Psoas muscle (tissue), 8 donors: ENCODE data around the gene HMBS. TPM values are rescaled to one million over a fixed set of nuclear protein-coding genes. Genes with fewer than 3 reads are reported as not detected.
"Not testable (repeated sequence)": the region's sequence is repeated elsewhere in the genome, so short reads cannot be mapped to it uniquely, and the experiment has no call there.

ENCODE experiments used
- ATAC-seq, 4 donors: fragments of 200-7000 bp; cut with Tn5 transposase; one replicate each; pipeline ENCODE4 v1.9.1; 2020; ENCODE audit warnings: moderate library complexity in 3 of 4, mild to moderate bottlenecking in 2 of 4
- DNase-seq, 2 donors: peaks; one replicate each; pipeline ENCODE4 v3.0.0-alpha.2; 2020
- H3K27ac ChIP-seq: fragments of 200-600 bp; one replicate; pipeline ENCODE4 v1.8.0; 2022
- H3K27me3 ChIP-seq, 3 donors: fragments of 200-600 bp in 1 of 3; one replicate each; pipeline versions ENCODE4 v1.6.1 to v1.8.0; 2013 to 2022; ENCODE audit warnings: low read length in 2 of 3, mild to moderate bottlenecking in 2 of 3, moderate library complexity in 1 of 3; ENCODE audit not compliant: insufficient read depth in 3 of 3
- H3K36me3 ChIP-seq, 2 donors: fragments of 200-600 bp in 1 of 2; one replicate each; pipeline versions ENCODE4 v1.6.1 to v1.8.0; 2013 to 2022; ENCODE audit warnings: low read depth in 1 of 2, mild to moderate bottlenecking in 1 of 2, moderate library complexity in 1 of 2; ENCODE audit not compliant: insufficient read depth in 1 of 2
- H3K4me1 ChIP-seq: fragments of 200-600 bp; one replicate; pipeline ENCODE4 v1.8.0; 2022
- H3K4me3 ChIP-seq: fragments of 200-600 bp; one replicate; pipeline ENCODE4 v1.8.0; 2022; ENCODE audit warnings: mild to moderate bottlenecking
- H3K9me3 ChIP-seq: fragments of 200-600 bp; one replicate; pipeline ENCODE4 v1.8.0; 2022
- CTCF ChIP-seq: fragments of 200-600 bp; IDR thresholded peaks from one replicate; pipeline ENCODE4 v1.8.0; 2022; ENCODE audit warnings: antibody characterized with exemption
- WGBS, 3 donors: extraction: QIAGEN DNeasy Blood & Tissue Kit; methylation state at CpG; one replicate each; pipeline versions ENCODE4 v1.1.6 to v1.1.7; 2013; 5-methylcytosine and 5-hydroxymethylcytosine counted together
- intact Hi-C, 2 donors: fragments of 100-400 bp; cut with DNase I; formaldehyde crosslinking; loops; one replicate each; pipeline versions ENCODE4 v1.11.0 to v1.14.2; 2022
- polyA plus RNA-seq, 3 donors: library from polyadenylated mRNA; stranded (reverse); fragments of 200-250 nt; gene quantifications; one replicate each; pipeline ENCODE4 v1.2.3, GENCODE V29; 2013
- total RNA-seq, 4 donors: library from RNA; stranded (reverse); fragmentation: NEBNext Ultra II Directional in 2 of 4; extraction: Animal tissue kit (Norgen Biotek cat#: 25700) in 2 of 4; gene quantifications; one replicate each; pipeline versions ENCODE4 v1.2.1 to v1.2.4, GENCODE V29; 2021 to 2023
- donor health status: healthy with polysubstance abuse.
- donor health status: DM: no; HTN: no; CAD: no; lungs with moderate emphysema.
- donor health status: Bipolar disorder and iron deficiency.
- donor health status: healthy.
- donor health status: DM: yes; HTN: yes; CAD: no.
- donor health status: DM: no; HTN: no; CAD: no.
- donor health status: DM: no; HTN: no; CAD: no.
- donor health status: DM: yes; HTN: yes; CAD: no.

HMBS gene
- total and polyA plus RNA-seq, 7 donors = 18.1 to 45.3 (median 33.3) TPM

GRCh38 chr11:119130662-119131061 lies 46.0 kb downstream of the HMBS start:
- 60 to 71% (median 64%) methylated on average over 3 of the region's 3 CpGs for WGBS, 3 donors
- DNase-seq = no peak
- ATAC-seq = no peak
- Histone ChIP-seq H3K27ac (no peak overlapping the region), H3K27me3 (no peaks in the 10 kb centered on the region), H3K36me3 (peaks cover 0 to 88% of the 10 kb centered on the region in 2 donors), H3K4me1 (peaks cover 5% of the 10 kb centered on the region), H3K9me3 (no peaks in the 10 kb centered on the region), H3K4me3 (no peak overlapping the region)
- TF ChIP-seq CTCF = no peak
- intact Hi-C loops = no loop called here

- intact Hi-C loops = no loop called here
- Histone ChIP-seq H3K9me3 (no peaks in the 10 kb centered on the region), H3K27me3 (no peaks in the 10 kb centered on the region), H3K36me3 (peaks cover 0 to 56% of the 10 kb centered on the region in 2 donors), H3K27ac (no peak overlapping the region), H3K4me3 (no peak overlapping the region), H3K4me1 (no peaks in the 10 kb centered on the region)
- peak; percentile 34 for TF ChIP-seq CTCF
- ATAC-seq = peak in 3 of 4 donors; percentile 22 to 42 (median 27)
- DNase-seq = no peak
- 66 to 70% (median 67%) methylated on average over 4 of the region's 4 CpGs for WGBS, 3 donors
Observed at GRCh38 chr11:119134389-119134978, 49.8 kb downstream of the HMBS start.

- WGBS, 3 donors = 86 to 91% (median 88%) methylated on average over 10 of the region's 10 CpGs
- H3K9me3 ChIP-seq, H3K4me3 ChIP-seq, intact Hi-C loops, H3K27me3 ChIP-seq, H3K4me1 ChIP-seq, H3K36me3 ChIP-seq, DNase-seq, H3K27ac ChIP-seq, ATAC-seq: not testable (repeated sequence)
Observed at GRCh38 chr11:119139276-119139675, 54.6 kb downstream of the HMBS start.

Other genes with a start within 250 kb of the HMBS start
- under 1 TPM in 1 of 4 donors, not detected in 3; 0.17 TPM for gene CXCR5, start 201.0 kb upstream of the HMBS start, total RNA-seq
- gene CXCR5, start 201.0 kb upstream of the HMBS start, polyA plus RNA-seq = under 1 TPM; 0.14 to 0.25 (median 0.21) TPM
- 100 to 1,000 TPM in 1 of 4 donors, 10 to 100 TPM in 3; 52.4 to 124 (median 68.0) TPM for gene BCL9L, start 159.0 kb upstream of the HMBS start, total RNA-seq
- 10 to 100 TPM in 1 of 3 donors, 1 to 10 TPM in 2; 8.1 to 31.2 (median 8.6) TPM for gene BCL9L, start 159.0 kb upstream of the HMBS start, polyA plus RNA-seq
- not detected for gene UPK2, start 128.6 kb upstream of the HMBS start, total RNA-seq
- under 1 TPM in 1 of 3 donors, not detected in 2; 0.23 TPM for gene UPK2, start 128.6 kb upstream of the HMBS start, polyA plus RNA-seq
- not detected for gene FOXR1, start 113.1 kb upstream of the HMBS start, total RNA-seq
- gene FOXR1, start 113.1 kb upstream of the HMBS start, polyA plus RNA-seq = not detected
- gene CENATAC, start 86.7 kb upstream of the HMBS start, total RNA-seq = 10 to 100 TPM in 3 of 4 donors, 1 to 10 TPM in 1; 5.4 to 18.9 (median 10.9) TPM
- 10 to 100 TPM in 2 of 3 donors, 1 to 10 TPM in 1; 9.4 to 23.5 (median 10.1) TPM for gene CENATAC, start 86.7 kb upstream of the HMBS start, polyA plus RNA-seq
- 1,000 to 10,000 TPM; 1,024 to 1,264 (median 1,219) TPM for gene RPS25, start 66.5 kb upstream of the HMBS start, total RNA-seq
- 1,000 to 10,000 TPM; 1,713 to 2,514 (median 2,031) TPM for gene RPS25, start 66.5 kb upstream of the HMBS start, polyA plus RNA-seq
- 10 to 100 TPM; 46.1 to 61.5 (median 56.8) TPM for gene TRAPPC4, start 66.1 kb upstream of the HMBS start, total RNA-seq
- 10 to 100 TPM; 39.0 to 99.5 (median 52.8) TPM for gene TRAPPC4, start 66.1 kb upstream of the HMBS start, polyA plus RNA-seq
- gene SLC37A4, start 54.0 kb upstream of the HMBS start, total RNA-seq = 10 to 100 TPM; 17.0 to 26.9 (median 20.5) TPM
- gene SLC37A4, start 54.0 kb upstream of the HMBS start, polyA plus RNA-seq = 10 to 100 TPM; 10.6 to 34.3 (median 25.9) TPM
- gene HYOU1, start 27.7 kb upstream of the HMBS start, total RNA-seq = 10 to 100 TPM; 24.1 to 40.1 (median 33.2) TPM
- 10 to 100 TPM; 21.2 to 46.2 (median 30.0) TPM for gene HYOU1, start 27.7 kb upstream of the HMBS start, polyA plus RNA-seq
- 10 to 100 TPM; 16.2 to 25.4 (median 19.6) TPM for gene VPS11, start 17.1 kb upstream of the HMBS start, total RNA-seq
- 10 to 100 TPM; 16.4 to 23.2 (median 21.8) TPM for gene VPS11, start 17.1 kb upstream of the HMBS start, polyA plus RNA-seq
- gene DPAGT1, start 17.0 kb downstream of the HMBS start, total RNA-seq = 10 to 100 TPM in 3 of 4 donors, 1 to 10 TPM in 1; 9.4 to 12.9 (median 12.3) TPM
- 10 to 100 TPM; 12.1 to 38.7 (median 27.3) TPM for gene DPAGT1, start 17.0 kb downstream of the HMBS start, polyA plus RNA-seq
- 10 to 100 TPM; 10.9 to 16.8 (median 15.0) TPM for gene C2CD2L, start 22.5 kb downstream of the HMBS start, total RNA-seq
- gene C2CD2L, start 22.5 kb downstream of the HMBS start, polyA plus RNA-seq = 10 to 100 TPM; 14.5 to 28.7 (median 15.2) TPM
- gene HINFP, start 36.7 kb downstream of the HMBS start, total RNA-seq = 10 to 100 TPM; 10.1 to 16.2 (median 14.3) TPM
- 10 to 100 TPM in 2 of 3 donors, 1 to 10 TPM in 1; 8.3 to 20.6 (median 10.9) TPM for gene HINFP, start 36.7 kb downstream of the HMBS start, polyA plus RNA-seq
- gene ABCG4, start 64.2 kb downstream of the HMBS start, total RNA-seq = under 1 TPM in 3 of 4 donors, not detected in 1; 0.12 to 0.38 (median 0.30) TPM
- under 1 TPM; 0.03 to 0.22 (median 0.08) TPM for gene ABCG4, start 64.2 kb downstream of the HMBS start, polyA plus RNA-seq
- 10 to 100 TPM; 18.1 to 28.7 (median 27.1) TPM for gene NLRX1, start 83.8 kb downstream of the HMBS start, total RNA-seq
- gene NLRX1, start 83.8 kb downstream of the HMBS start, polyA plus RNA-seq = 10 to 100 TPM in 2 of 3 donors, 1 to 10 TPM in 1; 8.8 to 15.4 (median 10.3) TPM
- gene NHERF4, start 100.6 kb downstream of the HMBS start, total RNA-seq = not detected
- under 1 TPM; 0.06 to 0.17 (median 0.07) TPM for gene NHERF4, start 100.6 kb downstream of the HMBS start, polyA plus RNA-seq
- gene CBL, start 121.5 kb downstream of the HMBS start, total RNA-seq = 1 to 10 TPM; 3.6 to 7.6 (median 7.2) TPM
- 1 to 10 TPM in 2 of 3 donors, under 1 TPM in 1; 0.94 to 3.4 (median 2.2) TPM for gene CBL, start 121.5 kb downstream of the HMBS start, polyA plus RNA-seq
- gene MCAM, start 232.2 kb downstream of the HMBS start, total RNA-seq = 10 to 100 TPM; 24.5 to 71.1 (median 43.6) TPM
- 10 to 100 TPM; 15.4 to 27.4 (median 27.3) TPM for gene MCAM, start 232.2 kb downstream of the HMBS start, polyA plus RNA-seq
- gene RNF26, start 249.6 kb downstream of the HMBS start, total RNA-seq = 1 to 10 TPM; 6.1 to 8.8 (median 7.5) TPM
- gene RNF26, start 249.6 kb downstream of the HMBS start, polyA plus RNA-seq = 1 to 10 TPM; 5.8 to 8.9 (median 7.1) TPM